Activated CD4-positive, alpha-beta T cell treated with anti-CD3 and anti-CD28 coated beads, Interleukin-2, amount 10 ng/mL, durations not matched to agents 7 days and 5 days (primary cell): ENCODE measurements around the gene ARID3A. TPM values are rescaled to one million over a fixed set of nuclear protein-coding genes. Genes with fewer than 3 reads are reported as not detected.

Experiments used
- total RNA-seq, 2 experiments: library from RNA; stranded (reverse); gene quantifications; one replicate each; pipeline ENCODE4 v1.2.3, GENCODE V29; 2021

ARID3A gene
- total RNA-seq, 2 experiments from 2014 or later, result 25.8 to 28.4 TPM

Other genes starting within 250 kb of the ARID3A start
- 1 to 10 TPM; 1.6 to 2.1 TPM for gene FSTL3, start 249.6 kb upstream of the ARID3A start, total RNA-seq
- not detected for gene PRSS57, start 230.6 kb upstream of the ARID3A start, total RNA-seq
- gene PALM, start 217.1 kb upstream of the ARID3A start, total RNA-seq, result not detected
- gene MISP, start 174.9 kb upstream of the ARID3A start, total RNA-seq, result not detected
- gene PTBP1, start 128.6 kb upstream of the ARID3A start, total RNA-seq, result 100 to 1,000 TPM; 487 to 536 TPM
- not detected for gene PLPPR3, start 104.1 kb upstream of the ARID3A start, total RNA-seq
- gene AZU1, start 98.2 kb upstream of the ARID3A start, total RNA-seq, result not detected
- gene PRTN3, start 85.0 kb upstream of the ARID3A start, total RNA-seq, result not detected
- gene ELANE, start 73.7 kb upstream of the ARID3A start, total RNA-seq, result not detected
- 1 to 10 TPM; 1.5 to 1.6 TPM for gene CFD, start 66.4 kb upstream of the ARID3A start, total RNA-seq
- 10 to 100 TPM; 72.5 to 88.1 TPM for gene MED16, start 32.8 kb upstream of the ARID3A start, total RNA-seq
- gene RNU6-9, start 32.6 kb upstream of the ARID3A start, total RNA-seq, result not detected
- gene R3HDM4, start 12.8 kb upstream of the ARID3A start, total RNA-seq, result 100 to 1,000 TPM; 120 to 121 TPM
- gene KISS1R, start 8.7 kb upstream of the ARID3A start, total RNA-seq, result 1 to 10 TPM in 1 of 2 experiments, under 1 TPM in 1; 0.72 to 1.1 TPM
- gene WDR18, start 58.3 kb downstream of the ARID3A start, total RNA-seq, result 10 to 100 TPM; 39.2 to 49.2 TPM
- gene GRIN3B, start 74.4 kb downstream of the ARID3A start, total RNA-seq, result not detected
- 100 to 1,000 TPM; 183 to 195 TPM for gene TMEM259, start 95.1 kb downstream of the ARID3A start, total RNA-seq
- gene RNU6-2, start 95.5 kb downstream of the ARID3A start, total RNA-seq, result not detected
- 100 to 1,000 TPM; 558 to 580 TPM for gene CNN2, start 100.6 kb downstream of the ARID3A start, total RNA-seq
- 10 to 100 TPM; 75.9 to 87.5 TPM for gene ABCA7, start 114.1 kb downstream of the ARID3A start, total RNA-seq
- 100 to 1,000 TPM; 487 to 570 TPM for gene ARHGAP45, start 141.1 kb downstream of the ARID3A start, total RNA-seq
- gene POLR2E, start 169.3 kb downstream of the ARID3A start, total RNA-seq, result 100 to 1,000 TPM; 120 to 133 TPM
- 100 to 1,000 TPM; 106 to 114 TPM for gene GPX4, start 178.0 kb downstream of the ARID3A start, total RNA-seq
- 10 to 100 TPM; 84.7 to 91.7 TPM for gene SBNO2, start 248.2 kb downstream of the ARID3A start, total RNA-seq